ENCODE results near the gene AGGF1. TPM values are rescaled to one million over a fixed set of nuclear protein-coding genes. Genes with fewer than 3 reads are reported as not detected.
"Not testable (repeated sequence)": the region's sequence is repeated elsewhere in the genome, so short reads cannot be mapped to it uniquely, and the experiment has no call there.

The AGGF1 gene
- total and polyA plus RNA-seq, 4 donors, result 20.9 to 29.3 (median 28.0) TPM

DNA sequence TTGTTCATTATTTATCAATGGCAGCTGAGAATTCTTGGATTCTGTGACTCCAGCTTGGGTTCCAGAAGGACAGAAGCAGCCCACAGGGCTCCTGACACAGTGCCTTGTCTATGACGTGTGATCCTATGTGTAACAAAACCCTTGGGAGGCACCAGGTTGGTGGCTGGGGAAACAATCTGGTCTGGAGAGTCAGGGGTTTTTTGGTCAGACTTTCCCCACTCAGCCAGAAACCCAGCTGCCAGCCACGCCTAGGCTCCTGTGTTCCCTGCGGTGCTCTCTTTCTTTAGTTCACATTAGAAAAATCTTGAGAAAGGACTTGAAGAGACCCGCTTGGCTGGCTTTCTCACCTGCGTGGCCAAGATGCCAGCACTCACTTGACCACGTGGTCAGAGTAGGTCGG is 72.3 kb downstream of the AGGF1 start:
- peaks cover 2% of the 10 kb centered on the region for H3K9me3 ChIP-seq (ENCODE audit: control insufficient read depth, insufficient read depth, low read length)
- WGBS (ENCODE audit: insufficient coverage), result 77% methylated on average over 4 of the region's 7 CpGs
- peaks cover 7% of the 10 kb centered on the region for H3K36me3 ChIP-seq (ENCODE audit: control insufficient read depth, insufficient read depth, low read length)
- H3K27ac ChIP-seq (ENCODE audit: low read depth, low read length), result no peak overlapping the region
- H3K4me3 ChIP-seq (ENCODE audit: low read depth, low read length), result no peak overlapping the region
- DNase-seq (ENCODE audit: low read depth in 4 of 6, low spot score in 6 of 6), result no peak
- no peaks in the 10 kb centered on the region for H3K4me1 ChIP-seq (ENCODE audit: control insufficient read depth, insufficient read depth, low read length)
- no peaks in the 10 kb centered on the region for H3K27me3 ChIP-seq (ENCODE audit: control insufficient read depth, insufficient read depth, low read length)

DNA sequence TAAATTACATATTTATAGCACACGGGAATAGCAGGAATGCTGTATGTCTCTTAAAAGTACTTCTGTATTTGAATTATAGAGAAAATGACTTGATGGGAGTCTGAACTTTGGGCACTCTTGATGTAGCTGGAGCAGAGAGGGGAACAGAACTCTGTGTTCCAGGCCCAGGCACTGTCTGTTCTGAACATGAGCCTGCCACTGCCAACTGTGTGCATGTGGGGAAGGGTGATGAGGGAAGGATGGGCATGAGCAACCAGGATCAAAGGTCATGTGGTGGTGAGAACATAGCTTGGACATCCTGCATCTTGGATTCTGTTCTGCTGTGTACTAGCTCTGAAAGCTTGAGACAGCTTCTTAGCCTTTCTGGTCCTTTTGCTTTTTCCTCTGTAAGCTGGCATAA is 73.3 kb downstream of the AGGF1 start:
- Histone ChIP-seq H3K9me3 (ENCODE audit: control insufficient read depth, insufficient read depth, low read length) (peaks cover 2% of the 10 kb centered on the region), H3K36me3 (ENCODE audit: control insufficient read depth, insufficient read depth, low read length) (peaks cover 7% of the 10 kb centered on the region), H3K27ac (ENCODE audit: low read depth, low read length) (no peak overlapping the region), H3K4me1 (ENCODE audit: control insufficient read depth, insufficient read depth, low read length) (no peaks in the 10 kb centered on the region), H3K4me3 (ENCODE audit: low read depth, low read length) (no peak overlapping the region), H3K27me3 (ENCODE audit: control insufficient read depth, insufficient read depth, low read length) (no peaks in the 10 kb centered on the region)
- 100% methylated on average over 1 of the region's 1 CpG for WGBS (ENCODE audit: insufficient coverage)
- no peak for DNase-seq (ENCODE audit: low read depth in 4 of 6, low spot score in 6 of 6)

DNA sequence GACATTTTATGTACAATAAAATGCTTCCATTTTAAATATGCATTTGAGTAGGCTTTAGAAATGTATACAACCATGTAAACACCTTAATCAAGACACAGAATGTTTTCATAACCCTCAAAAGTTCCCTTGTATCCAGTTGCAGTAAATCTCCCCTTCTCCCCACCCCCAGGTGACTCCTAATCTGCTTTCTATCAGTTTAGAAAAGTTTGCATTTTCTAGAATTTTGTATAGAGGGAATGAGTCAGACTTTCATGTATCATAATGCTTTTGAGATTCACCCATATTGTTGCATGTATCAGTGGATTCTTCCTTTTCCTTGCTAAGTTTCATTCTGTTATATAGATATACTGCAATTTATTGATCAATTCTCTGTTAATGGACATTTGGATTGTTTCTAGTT is 74.6 kb downstream of the AGGF1 start:
- Histone ChIP-seq H3K9me3 (ENCODE audit: control insufficient read depth, insufficient read depth, low read length) (peaks cover 2% of the 10 kb centered on the region), H3K4me1 (ENCODE audit: control insufficient read depth, insufficient read depth, low read length) (no peaks in the 10 kb centered on the region), H3K27me3 (ENCODE audit: control insufficient read depth, insufficient read depth, low read length) (no peaks in the 10 kb centered on the region)

DNA sequence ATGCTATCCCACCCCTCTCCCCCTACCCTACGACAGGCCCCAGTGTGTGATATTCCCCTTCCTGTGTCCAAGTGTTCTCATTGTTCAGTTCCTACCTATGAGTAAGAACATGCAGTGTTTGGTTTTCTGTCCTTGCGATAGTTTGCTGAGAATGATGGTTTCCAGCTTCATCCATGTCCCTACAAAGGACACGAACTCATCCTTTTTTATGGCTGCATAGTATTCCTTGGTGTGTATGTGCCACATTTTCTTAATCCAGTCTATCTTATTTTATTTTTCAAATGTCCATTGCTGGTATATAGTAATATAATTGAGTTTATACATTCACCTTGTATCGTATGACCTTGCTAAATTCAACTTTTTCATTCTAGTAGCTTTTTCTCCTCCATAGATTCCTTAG is 76.8 kb downstream of the AGGF1 start:
- DNase-seq (ENCODE audit: low read depth in 4 of 6, low spot score in 6 of 6); H3K4me1 ChIP-seq (ENCODE audit: control insufficient read depth, insufficient read depth, low read length); H3K27me3 ChIP-seq (ENCODE audit: control insufficient read depth, insufficient read depth, low read length); H3K4me3 ChIP-seq (ENCODE audit: low read depth, low read length); H3K9me3 ChIP-seq (ENCODE audit: control insufficient read depth, insufficient read depth, low read length); H3K36me3 ChIP-seq (ENCODE audit: control insufficient read depth, insufficient read depth, low read length); H3K27ac ChIP-seq (ENCODE audit: low read depth, low read length): not testable (repeated sequence)
- WGBS (ENCODE audit: insufficient coverage), result no CpG with 5 or more reads among the region's 4 CpGs

More for the DNA sequence above, 74.6 kb downstream of the AGGF1 start:
- Histone ChIP-seq H3K27ac (ENCODE audit: low read depth, low read length) (no peak overlapping the region), H3K36me3 (ENCODE audit: control insufficient read depth, insufficient read depth, low read length) (peaks cover 5% of the 10 kb centered on the region), H3K4me3 (ENCODE audit: low read depth, low read length) (no peak overlapping the region)
- no peak for DNase-seq (ENCODE audit: low read depth in 4 of 6, low spot score in 6 of 6)

Small RNA genes within 50 kb of the gene (small RNA-seq; reads per million reads assigned to genes)
- gene SNORA47 (ENCODE audit: low replicate concordance), result 242 reads per million, percentile 99 among the genes with 10 or more reads in this experiment

Other genes with a start within 250 kb of the AGGF1 start
- 1 to 10 TPM; 2.3 to 5.3 TPM for gene F2RL1, start 211.4 kb upstream of the AGGF1 start, total RNA-seq
- gene F2RL1, start 211.4 kb upstream of the AGGF1 start, polyA plus RNA-seq (ENCODE audit: insufficient read length in 2 of 2), result 1 to 10 TPM; 1.7 to 2.3 TPM
- 1 to 10 TPM in 1 of 2 donors, under 1 TPM in 1; 0.50 to 1.2 TPM for gene S100Z, start 180.4 kb upstream of the AGGF1 start, total RNA-seq
- under 1 TPM; 0.26 to 0.40 TPM for gene S100Z, start 180.4 kb upstream of the AGGF1 start, polyA plus RNA-seq (ENCODE audit: insufficient read length in 2 of 2)
- gene CRHBP, start 77.4 kb upstream of the AGGF1 start, total RNA-seq, result 1 to 10 TPM; 1.0 to 4.7 TPM
- gene CRHBP, start 77.4 kb upstream of the AGGF1 start, polyA plus RNA-seq (ENCODE audit: insufficient read length in 2 of 2), result 1 to 10 TPM; 7.1 to 7.5 TPM
- 1 to 10 TPM; 2.7 to 3.9 TPM for gene ZBED3, start 56.9 kb downstream of the AGGF1 start, total RNA-seq
- 10 to 100 TPM; 14.6 to 14.7 TPM for gene ZBED3, start 56.9 kb downstream of the AGGF1 start, polyA plus RNA-seq (ENCODE audit: insufficient read length in 2 of 2)
- 10 to 100 TPM; 12.7 to 17.0 TPM for gene PDE8B, start 180.3 kb downstream of the AGGF1 start, total RNA-seq
- 10 to 100 TPM; 24.2 to 25.8 TPM for gene PDE8B, start 180.3 kb downstream of the AGGF1 start, polyA plus RNA-seq (ENCODE audit: insufficient read length in 2 of 2)

Data from spinal cord (tissue), 10 donors.